Measurements from ENCODE around the gene KRAS. TPM values are rescaled to one million over a fixed set of nuclear protein-coding genes. Genes with fewer than 3 reads are reported as not detected.

The KRAS gene
- total and polyA plus RNA-seq, 4 donors: 6.2 to 33.0 (median 14.1) TPM

- DNase-seq (ENCODE audit: low spot score): no peak
- H3K9ac ChIP-seq (ENCODE audit: low read depth in 1 of 2, low read length in 2 of 2): no peak overlapping the region
- no peaks in the 10 kb centered on the region for H3K36me3 ChIP-seq (ENCODE audit: control insufficient read depth in 4 of 4, insufficient read depth in 3 of 4, low read depth in 1 of 4, low read length in 3 of 4)
- no peak overlapping the region for H3K4me3 ChIP-seq (ENCODE audit: low read depth in 1 of 3, low read length in 3 of 3)
- no peak overlapping the region for H3K27ac ChIP-seq (ENCODE audit: low read depth in 1 of 2, low read length in 2 of 2)
- H3K27me3 ChIP-seq (ENCODE audit: control insufficient read depth in 4 of 4, insufficient read depth in 4 of 4, low read length in 3 of 4): no peaks in the 10 kb centered on the region
- 96% methylated on average over 1 of the region's 1 CpG for WGBS
- peaks cover 0 to 6% (median 2%) of the 10 kb centered on the region in 4 donors for H3K4me1 ChIP-seq (ENCODE audit: control insufficient read depth in 4 of 4, insufficient read depth in 4 of 4, low read length in 3 of 4)
- no peak for TF ChIP-seq HNF4G (IDR thresholded peaks at IDR 0.05)
- TF ChIP-seq FOXA2 (IDR thresholded peaks at IDR 0.05): no peak
- TF ChIP-seq CTCF (IDR thresholded peaks at IDR 0.05; ENCODE audit: low read depth, low read length, missing input control): no peak
- TF ChIP-seq ZBTB33 (IDR thresholded peaks at IDR 0.05): no peak
- no peak for TF ChIP-seq RAD21 (IDR thresholded peaks at IDR 0.05)
- TF ChIP-seq RXRA (IDR thresholded peaks at IDR 0.05): no peak
- no peak for TF ChIP-seq FOXA1 (IDR thresholded peaks at IDR 0.05)
- no peak for TF ChIP-seq EGR1 (IDR thresholded peaks at IDR 0.05; ENCODE audit: low read depth in 2 of 2)
- no peak for TF ChIP-seq SP1 (IDR thresholded peaks at IDR 0.05)
- no peak for TF ChIP-seq ATF3 (IDR thresholded peaks at IDR 0.05)
- no peak for TF ChIP-seq NR2F2 (IDR thresholded peaks at IDR 0.05)
- TF ChIP-seq TAF1 (conservative IDR thresholded peaks at IDR 0.05): no peak
- TF ChIP-seq GABPA (IDR thresholded peaks at IDR 0.05 in 1 of 2, conservative IDR thresholded peaks at IDR 0.05 in 1 of 2): no peak
- TF ChIP-seq REST (IDR thresholded peaks at IDR 0.05): no peak
- no peak for TF ChIP-seq MAX (IDR thresholded peaks at IDR 0.05)
- TF ChIP-seq YY1 (IDR thresholded peaks at IDR 0.05): no peak
- TF ChIP-seq HNF4A (conservative IDR thresholded peaks at IDR 0.05): no peak
- no peak for TF ChIP-seq JUND (IDR thresholded peaks at IDR 0.05)
- H3K9me3 ChIP-seq (ENCODE audit: control insufficient read depth in 4 of 4, low read length in 3 of 4): no peaks in the 10 kb centered on the region
Observed at GRCh38 chr12:25262389-25263074, 11.8 kb upstream of the KRAS start.

All from liver (tissue), 9 donors.